ENCODE measurements around the gene LRRC26. TPM values are rescaled to one million over a fixed set of nuclear protein-coding genes. Genes with fewer than 3 reads are reported as not detected.
"Not testable (repeated sequence)": the region's sequence is repeated elsewhere in the genome, so short reads cannot be mapped to it uniquely, and the experiment has no call there.

LRRC26 gene
- total RNA-seq, 1 experiment from 2014 or later, result 2.1 TPM

- ChIA-PET CTCF (interaction anchor here (0.8 to 2.9 kb wide), 12 partner anchors 7 to 108 kb away, joined by 3 to 17 read pairs (median 4); partner anchors contain the start of genes LRRC26, MAN1B1, NPDC1 and TUBB4B), POLR2A (interaction anchor here (1.5 kb wide), 1 partner anchor 104 kb away, joined by 4 read pairs; no protein-coding TSS in a partner anchor)
- Mint-ChIP-seq H3K4me1 (peaks cover 6% of the 10 kb centered on the region; the same call in 1 of the 2 replicates), H3K4me3 (no peak overlapping the region), H3K27ac (no peak overlapping the region), H3K9me3 (no peaks in the 10 kb centered on the region), H3K36me3 (no peaks in the 10 kb centered on the region), H3K27me3 (ENCODE audit: low read depth) (peaks cover 72% of the 10 kb centered on the region)
- no peak for ATAC-seq
- no peak for DNase-seq (ENCODE audit: low spot score)
- TF ChIP-seq SMAD3 (CRISPR knock-in tag; IDR thresholded peaks at IDR 0.05; ENCODE audit: borderline replicate concordance) (no peak), E2F5 (CRISPR knock-in tag; IDR thresholded peaks at IDR 0.05) (no peak)
Measured at GRCh38 chr9:137136881-137137607, 32.8 kb downstream of the LRRC26 start.

- H3K4me1 Mint-ChIP-seq, result peaks cover 6% of the 10 kb centered on the region; the same call in 1 of the 2 replicates
- H3K9me3 Mint-ChIP-seq, result no peaks in the 10 kb centered on the region
- peaks cover 65% of the 10 kb centered on the region for H3K27me3 Mint-ChIP-seq (ENCODE audit: low read depth)
- H3K4me3 Mint-ChIP-seq, result no peak overlapping the region
- H3K36me3 Mint-ChIP-seq, result no peaks in the 10 kb centered on the region
- TF ChIP-seq FOXP1 (CRISPR knock-in tag; IDR thresholded peaks at IDR 0.05; ENCODE audit: borderline replicate concordance) (peak; percentile 52; the same call in 1 of the 2 replicates), EMX1 (CRISPR knock-in tag; IDR thresholded peaks at IDR 0.05) (no peak)
- no peak overlapping the region for H3K27ac Mint-ChIP-seq
- ChIA-PET CTCF (interaction anchor here (0.9 to 2.9 kb wide), 8 partner anchors 18 to 107 kb away, joined by 3 to 14 read pairs (median 4); partner anchors contain the start of genes LRRC26 and NPDC1), POLR2A (no interaction called here)
- ATAC-seq (peak; percentile 54), DNase-seq (ENCODE audit: low spot score) (no peak)
Measured at GRCh38 chr9:137136261-137136880, 33.5 kb downstream of the LRRC26 start.

GRCh38 chr9:137135154-137135553 is 34.7 kb downstream of the LRRC26 start:
- ChIA-PET POLR2A (interaction anchor here (0.6 kb wide), 1 partner anchor 14 kb away, joined by 4 read pairs; no protein-coding TSS in a partner anchor), CTCF (interaction anchor here (1.0 to 1.8 kb wide), 3 partner anchors 100 to 106 kb away, joined by 4 to 7 read pairs (median 4); no protein-coding TSS in a partner anchor)
- DNase-seq (ENCODE audit: low spot score); ATAC-seq; H3K27ac Mint-ChIP-seq; H3K9me3 Mint-ChIP-seq; H3K4me1 Mint-ChIP-seq; H3K4me3 Mint-ChIP-seq; H3K36me3 Mint-ChIP-seq: not testable (repeated sequence)
- peaks cover 64% of the 10 kb centered on the region for H3K27me3 Mint-ChIP-seq (ENCODE audit: low read depth)

GRCh38 chr9:137134191-137134590 is 35.7 kb downstream of the LRRC26 start:
- Mint-ChIP-seq H3K27ac (no peak overlapping the region), H3K4me1 (peaks cover 6% of the 10 kb centered on the region; the same call in 1 of the 2 replicates), H3K36me3 (no peaks in the 10 kb centered on the region), H3K27me3 (ENCODE audit: low read depth) (peaks cover 55% of the 10 kb centered on the region), H3K9me3 (no peaks in the 10 kb centered on the region), H3K4me3 (no peak overlapping the region)
- CTCF ChIA-PET, result interaction anchor here (1.0 kb wide), 1 partner anchor 102 kb away, joined by 4 read pairs; no protein-coding TSS in a partner anchor
- ATAC-seq (no peak), DNase-seq (ENCODE audit: low spot score) (no peak)
- POLR2A ChIA-PET, result no interaction called here
- TF ChIP-seq ATF6 (CRISPR knock-in tag; IDR thresholded peaks at IDR 0.05), result no peak
- TF ChIP-seq FOXP4 (CRISPR knock-in tag; IDR thresholded peaks at IDR 0.05), result no peak
- TF ChIP-seq ZNF425 (CRISPR knock-in tag; conservative IDR thresholded peaks at IDR 0.05), result no peak
- no peak for TF ChIP-seq FOXJ3 (CRISPR knock-in tag; IDR thresholded peaks at IDR 0.05; ENCODE audit: borderline replicate concordance)
- TF ChIP-seq NFATC4 (CRISPR knock-in tag; IDR thresholded peaks at IDR 0.05), result no peak
- TF ChIP-seq IRF1 (CRISPR knock-in tag; IDR thresholded peaks at IDR 0.05), result no peak
- no peak for TF ChIP-seq ZNF281 (CRISPR knock-in tag; IDR thresholded peaks at IDR 0.05)
- no peak for TF ChIP-seq SMAD3 (CRISPR knock-in tag; IDR thresholded peaks at IDR 0.05; ENCODE audit: borderline replicate concordance)
- no peak for TF ChIP-seq ZNF138 (CRISPR knock-in tag; conservative IDR thresholded peaks at IDR 0.05)
